MM.1S (cell line): Measurements from ENCODE around the gene PREX1.

Experiments
- DNase-seq: peaks from one replicate; pipeline ENCODE4 v3.0.0-alpha.2; 2015
- H2AFZ ChIP-seq: fragments of 300-600 bp; sonication (generic); 2 replicates; pipeline ENCODE4 v1.6.0; 2016; ENCODE audit warnings: antibody characterized with exemption, low read length
- H3F3A ChIP-seq: fragments of 300-600 bp; sonication (generic); 2 replicates; pipeline ENCODE4 v1.6.1; 2016; ENCODE audit warnings: mild to moderate bottlenecking, antibody characterized with exemption, low read length, moderate library complexity, mixed read lengths; ENCODE audit not compliant: insufficient read depth
- H3K27ac ChIP-seq: fragments of 300-600 bp; sonication (generic); 2 replicates; pipeline ENCODE4 v1.5.1; 2016; ENCODE audit warnings: mild to moderate bottlenecking, low read length
- H3K27me3 ChIP-seq: fragments of 300-600 bp; sonication (generic); replicated peaks from 2 replicates; pipeline ENCODE4 v1.6.0; 2016; ENCODE audit warnings: low read length; ENCODE audit not compliant: insufficient read depth
- H3K36me3 ChIP-seq: fragments of 300-600 bp; sonication (generic); replicated peaks from 2 replicates; pipeline ENCODE4 v1.6.1; 2016; ENCODE audit warnings: mild to moderate bottlenecking, low read length, mixed read lengths; ENCODE audit not compliant: insufficient read depth
- H3K4me1 ChIP-seq: fragments of 300-600 bp; sonication (generic); 2 replicates; pipeline ENCODE4 v1.6.1; 2016; ENCODE audit warnings: low read length, mixed read lengths
- H3K4me2 ChIP-seq: fragments of 300-600 bp; sonication (generic); 2 replicates; pipeline ENCODE4 v1.6.0; 2016; ENCODE audit warnings: low read depth, low read length
- H3K4me3 ChIP-seq: fragments of 300-600 bp; sonication (generic); 2 replicates; pipeline ENCODE4 v1.5.1; 2016; ENCODE audit warnings: low read length, mixed read lengths
- H3K79me2 ChIP-seq: fragments of 300-600 bp; sonication (generic); 2 replicates; pipeline ENCODE4 v1.6.1; 2016; ENCODE audit warnings: mixed run types, low read length, mixed read lengths
- H3K9ac ChIP-seq: fragments of 300-600 bp; sonication (generic); 2 replicates; pipeline ENCODE4 v1.6.1; 2016; ENCODE audit warnings: low read length, mixed read lengths
- H3K9me2 ChIP-seq: fragments of 300-600 bp; sonication (generic); replicated peaks from 2 replicates; pipeline ENCODE4 v1.6.1; 2016; ENCODE audit warnings: mild to moderate bottlenecking, low read length, mixed read lengths; ENCODE audit not compliant: insufficient read depth
- H3K9me3 ChIP-seq: fragments of 300-600 bp; sonication (generic); replicated peaks from 2 replicates; pipeline ENCODE4 v1.6.1; 2016; ENCODE audit warnings: mild to moderate bottlenecking, low read length, mixed read lengths; ENCODE audit not compliant: insufficient read depth
- H4K20me1 ChIP-seq: fragments of 300-600 bp; sonication (generic); 2 replicates; pipeline ENCODE4 v1.6.1; 2016; ENCODE audit warnings: mild to moderate bottlenecking, low read length, moderate library complexity, mixed read lengths; ENCODE audit not compliant: insufficient read depth
- EZH2 ChIP-seq: fragments of 300-600 bp; sonication (generic); optimal IDR thresholded peaks from 2 replicates; pipeline ENCODE3; 2017; ENCODE audit warnings: low read depth, mild to moderate bottlenecking, antibody characterized with exemption, low read length, mixed read lengths
- EZH2phosphoT487 ChIP-seq: fragments of 300-600 bp; sonication (generic); IDR thresholded peaks from 2 replicates; pipeline ENCODE4 v1.6.1; 2018; ENCODE audit warnings: antibody characterized with exemption, low read length
- TF ChIP-seq, protein P1 (sequence below): fragments of 300-600 bp; sonication (generic); IDR thresholded peaks from 2 replicates; pipeline ENCODE4 v1.5.1; 2016; ENCODE audit warnings: antibody characterized with exemption, low read length, mixed read lengths

Gene PREX1

DNA sequence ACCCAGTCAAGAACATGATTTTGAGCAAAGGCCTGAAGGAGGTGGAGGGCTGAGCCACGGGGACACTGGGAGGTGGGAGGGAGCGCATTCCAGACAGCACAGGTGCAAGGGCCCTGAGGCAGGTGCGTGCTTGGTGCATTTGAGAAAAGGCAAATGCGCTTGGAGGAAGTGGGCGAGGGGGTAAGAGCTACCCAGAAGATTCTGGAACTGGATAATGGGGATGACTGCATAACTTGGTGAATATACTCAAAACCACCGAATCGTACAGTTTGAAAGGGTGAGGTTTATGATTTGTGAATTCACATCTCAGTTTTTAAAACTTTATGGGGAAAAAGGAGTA is 9.8 kb downstream of the PREX1 start:
- DNase-seq, result no peak
- Histone ChIP-seq H3K4me2 (no peak overlapping the region), H3K36me3 (no peaks in the 10 kb centered on the region), H3K9me2 (no peaks in the 10 kb centered on the region), H3K27ac (no peak overlapping the region), H3K4me3 (no peak overlapping the region), H3K9me3 (no peaks in the 10 kb centered on the region), H3F3A (no peaks in the 10 kb centered on the region), H3K27me3 (no peaks in the 10 kb centered on the region), H2AFZ (no peak overlapping the region), H3K9ac (no peak overlapping the region), H3K4me1 (peaks cover 13% of the 10 kb centered on the region), H4K20me1 (no peaks in the 10 kb centered on the region), H3K79me2 (no peaks in the 10 kb centered on the region)
- TF ChIP-seq EZH2phosphoT487, result no peak
- TF ChIP-seq, protein P1, sequence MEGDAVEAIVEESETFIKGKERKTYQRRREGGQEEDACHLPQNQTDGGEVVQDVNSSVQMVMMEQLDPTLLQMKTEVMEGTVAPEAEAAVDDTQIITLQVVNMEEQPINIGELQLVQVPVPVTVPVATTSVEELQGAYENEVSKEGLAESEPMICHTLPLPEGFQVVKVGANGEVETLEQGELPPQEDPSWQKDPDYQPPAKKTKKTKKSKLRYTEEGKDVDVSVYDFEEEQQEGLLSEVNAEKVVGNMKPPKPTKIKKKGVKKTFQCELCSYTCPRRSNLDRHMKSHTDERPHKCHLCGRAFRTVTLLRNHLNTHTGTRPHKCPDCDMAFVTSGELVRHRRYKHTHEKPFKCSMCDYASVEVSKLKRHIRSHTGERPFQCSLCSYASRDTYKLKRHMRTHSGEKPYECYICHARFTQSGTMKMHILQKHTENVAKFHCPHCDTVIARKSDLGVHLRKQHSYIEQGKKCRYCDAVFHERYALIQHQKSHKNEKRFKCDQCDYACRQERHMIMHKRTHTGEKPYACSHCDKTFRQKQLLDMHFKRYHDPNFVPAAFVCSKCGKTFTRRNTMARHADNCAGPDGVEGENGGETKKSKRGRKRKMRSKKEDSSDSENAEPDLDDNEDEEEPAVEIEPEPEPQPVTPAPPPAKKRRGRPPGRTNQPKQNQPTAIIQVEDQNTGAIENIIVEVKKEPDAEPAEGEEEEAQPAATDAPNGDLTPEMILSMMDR, result no peak
- no peak for TF ChIP-seq EZH2

DNA sequence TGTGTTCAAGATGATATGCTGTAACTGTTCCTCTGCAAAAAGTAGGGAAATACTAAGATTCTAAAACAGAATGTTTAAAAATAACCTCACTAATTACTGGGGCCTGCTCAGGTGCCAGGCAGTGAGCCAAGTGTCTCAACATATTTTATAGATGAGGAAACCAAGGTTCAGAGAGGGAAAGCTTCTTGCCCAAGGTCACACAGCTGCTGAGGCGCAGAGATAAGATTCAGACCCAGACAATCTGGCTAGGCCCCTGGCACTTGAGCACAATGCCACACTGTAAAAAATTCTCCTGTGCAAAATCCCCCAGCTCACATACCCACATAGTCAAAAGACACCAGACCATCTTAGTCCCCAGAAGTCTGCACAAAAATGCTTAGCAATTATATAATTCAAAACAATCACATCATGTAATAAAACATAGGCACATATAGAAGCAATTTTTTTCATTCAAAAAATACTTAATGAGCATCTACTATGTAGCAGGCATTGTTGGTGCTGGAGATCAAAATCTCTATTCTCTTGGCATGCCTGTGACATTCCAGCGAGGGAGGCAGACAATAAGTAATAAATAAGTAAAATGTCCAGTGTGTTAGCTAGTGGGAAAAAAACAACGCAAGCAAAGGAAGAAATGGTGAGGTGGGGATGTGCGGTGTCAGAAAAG is 10.3 kb downstream of the PREX1 start:
- no peaks in the 10 kb centered on the region for H3F3A ChIP-seq
- H3K9me2 ChIP-seq, result no peaks in the 10 kb centered on the region
- DNase-seq, result no peak
- H3K4me3 ChIP-seq, result no peak overlapping the region
- H3K4me2 ChIP-seq, result no peak overlapping the region
- no peak overlapping the region for H2AFZ ChIP-seq
- H3K36me3 ChIP-seq, result no peaks in the 10 kb centered on the region
- no peak overlapping the region for H3K9ac ChIP-seq
- H3K9me3 ChIP-seq, result no peaks in the 10 kb centered on the region
- H3K79me2 ChIP-seq, result no peaks in the 10 kb centered on the region
- H3K27ac ChIP-seq, result no peak overlapping the region
- no peaks in the 10 kb centered on the region for H4K20me1 ChIP-seq
- TF ChIP-seq EZH2phosphoT487 (no peak), EZH2 (no peak)
- TF ChIP-seq, protein P1, result no peak
- peaks cover 9% of the 10 kb centered on the region for H3K4me1 ChIP-seq
- H3K27me3 ChIP-seq, result no peaks in the 10 kb centered on the region

DNA sequence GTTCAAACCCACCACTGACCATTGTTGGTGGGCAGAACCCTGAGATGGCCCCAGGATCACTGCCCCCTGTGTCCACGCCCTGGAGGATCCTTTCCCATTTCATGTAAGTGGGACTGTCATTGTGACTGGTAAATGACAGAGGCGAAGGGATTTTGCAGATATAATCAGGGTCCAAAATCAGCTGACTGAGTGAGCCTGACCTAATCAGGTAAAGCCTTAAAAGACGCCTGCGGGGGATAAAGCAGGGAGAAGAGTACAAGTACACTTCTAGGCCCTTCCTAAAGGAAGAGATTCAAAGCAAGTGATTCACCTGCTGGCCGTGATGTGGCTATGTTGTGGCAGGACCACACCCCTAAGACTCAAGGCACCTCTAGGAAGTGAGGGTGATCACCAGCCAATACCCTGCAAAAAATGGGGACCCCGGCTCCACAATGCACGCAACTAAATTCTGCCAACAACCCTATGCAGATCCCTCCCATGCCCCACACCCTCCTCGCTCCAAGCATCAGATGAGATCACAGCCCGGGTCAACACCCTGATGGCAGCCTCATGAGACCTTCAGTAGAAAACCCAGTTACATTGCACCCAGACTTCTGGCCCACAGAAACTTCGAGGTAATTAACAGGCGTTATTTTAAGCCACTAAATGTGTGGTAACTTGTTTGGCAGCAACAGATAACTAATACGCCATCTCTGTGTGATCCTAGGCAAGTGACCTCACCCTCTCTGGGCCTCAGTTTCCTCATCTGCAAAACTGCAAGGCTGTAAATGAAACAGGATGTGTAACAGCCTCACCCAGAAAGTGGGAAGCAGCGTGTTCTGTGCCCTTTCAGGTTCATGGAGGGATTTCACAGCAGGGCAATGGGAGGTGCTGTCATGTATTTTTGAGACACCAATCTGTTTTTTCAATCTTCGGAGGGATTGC is 11.3 kb downstream of the PREX1 start:
- DNase-seq, result no peak
- Histone ChIP-seq H2AFZ (no peak overlapping the region), H3K36me3 (no peaks in the 10 kb centered on the region), H3K27ac (no peak overlapping the region), H3K9me2 (no peaks in the 10 kb centered on the region), H3K4me2 (no peak overlapping the region), H3K79me2 (no peaks in the 10 kb centered on the region), H3K9me3 (no peaks in the 10 kb centered on the region), H3K4me3 (no peak overlapping the region), H3F3A (no peaks in the 10 kb centered on the region), H3K4me1 (peaks cover 6% of the 10 kb centered on the region), H4K20me1 (no peaks in the 10 kb centered on the region), H3K9ac (no peak overlapping the region), H3K27me3 (no peaks in the 10 kb centered on the region)
- TF ChIP-seq, protein P1, result no peak
- TF ChIP-seq EZH2 (no peak), EZH2phosphoT487 (no peak)
